GM23248 (cell line): ENCODE data around the gene CTNNA3.

ENCODE experiments used
- EZH2 ChIP-seq: fragments of 200-600 bp; sonication (generic); IDR thresholded peaks from 2 replicates; pipeline ENCODE4 v1.6.1; 2018; ENCODE audit warnings: antibody characterized with exemption, mild to moderate bottlenecking; ENCODE audit not compliant: insufficient read depth, poor library complexity, severe bottlenecking
- EZH2phosphoT487 ChIP-seq: fragments of 200-600 bp; sonication (generic); IDR thresholded peaks from 2 replicates; pipeline ENCODE4 v1.6.1; 2018; ENCODE audit warnings: antibody characterized with exemption, moderate library complexity, mild to moderate bottlenecking, low read depth; ENCODE audit not compliant: insufficient read depth

DNA sequence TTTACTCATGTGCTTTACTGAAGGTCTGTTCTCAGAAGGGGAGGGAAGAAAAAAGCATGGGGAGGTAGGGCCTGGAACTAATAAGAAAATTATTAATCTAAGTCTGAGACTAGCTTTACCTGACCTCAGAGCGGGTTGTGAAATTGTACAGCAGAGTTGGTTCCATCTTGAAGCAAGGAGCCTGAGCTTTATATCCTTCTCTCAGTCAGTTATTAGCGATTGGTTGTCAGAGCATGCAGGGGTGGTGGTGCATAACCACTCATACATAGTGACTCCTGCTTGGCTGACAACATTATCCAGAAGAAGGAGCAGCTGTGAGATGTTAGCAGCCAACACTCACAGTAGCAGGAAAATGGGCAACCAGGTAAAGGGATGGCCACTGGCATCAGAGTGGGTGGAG lies 1746.5 kb downstream of the CTNNA3 start:
- TF ChIP-seq EZH2, result no peak
- TF ChIP-seq EZH2phosphoT487, result no peak
